ENCODE results near the gene PLA2G4A. TPM values are rescaled to one million over a fixed set of nuclear protein-coding genes. Genes with fewer than 3 reads are reported as not detected.

The PLA2G4A gene
- polyA plus RNA-seq, 3 donors = 7.6 to 11.6 (median 9.9) TPM

- no peak for DNase-seq (ENCODE audit: low read depth in 3 of 3, low spot score in 2 of 3)
Measured at GRCh38 chr1:186872291-186872690, 43.5 kb downstream of the PLA2G4A start.

DNA sequence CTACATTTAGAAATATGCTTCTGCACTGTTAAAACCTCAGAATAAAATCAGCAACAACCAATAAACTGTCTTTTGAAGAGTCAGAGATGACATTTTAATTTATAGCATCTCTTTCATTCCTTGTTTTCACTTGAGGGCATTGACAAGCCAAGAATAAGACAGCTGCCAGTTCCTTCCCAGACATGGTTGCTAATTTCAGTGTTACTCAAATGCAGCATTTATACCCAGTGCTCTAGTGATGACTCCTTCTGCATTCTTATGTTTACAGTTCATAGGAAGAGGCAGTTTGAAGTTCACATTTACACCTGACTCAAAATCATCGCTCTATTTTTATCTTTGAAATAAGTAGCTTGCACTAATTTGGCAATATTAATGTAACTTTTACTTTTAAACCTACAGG, 44.9 kb downstream of the PLA2G4A start:
- no peak for DNase-seq (ENCODE audit: low read depth in 3 of 3, low spot score in 2 of 3)

DNA sequence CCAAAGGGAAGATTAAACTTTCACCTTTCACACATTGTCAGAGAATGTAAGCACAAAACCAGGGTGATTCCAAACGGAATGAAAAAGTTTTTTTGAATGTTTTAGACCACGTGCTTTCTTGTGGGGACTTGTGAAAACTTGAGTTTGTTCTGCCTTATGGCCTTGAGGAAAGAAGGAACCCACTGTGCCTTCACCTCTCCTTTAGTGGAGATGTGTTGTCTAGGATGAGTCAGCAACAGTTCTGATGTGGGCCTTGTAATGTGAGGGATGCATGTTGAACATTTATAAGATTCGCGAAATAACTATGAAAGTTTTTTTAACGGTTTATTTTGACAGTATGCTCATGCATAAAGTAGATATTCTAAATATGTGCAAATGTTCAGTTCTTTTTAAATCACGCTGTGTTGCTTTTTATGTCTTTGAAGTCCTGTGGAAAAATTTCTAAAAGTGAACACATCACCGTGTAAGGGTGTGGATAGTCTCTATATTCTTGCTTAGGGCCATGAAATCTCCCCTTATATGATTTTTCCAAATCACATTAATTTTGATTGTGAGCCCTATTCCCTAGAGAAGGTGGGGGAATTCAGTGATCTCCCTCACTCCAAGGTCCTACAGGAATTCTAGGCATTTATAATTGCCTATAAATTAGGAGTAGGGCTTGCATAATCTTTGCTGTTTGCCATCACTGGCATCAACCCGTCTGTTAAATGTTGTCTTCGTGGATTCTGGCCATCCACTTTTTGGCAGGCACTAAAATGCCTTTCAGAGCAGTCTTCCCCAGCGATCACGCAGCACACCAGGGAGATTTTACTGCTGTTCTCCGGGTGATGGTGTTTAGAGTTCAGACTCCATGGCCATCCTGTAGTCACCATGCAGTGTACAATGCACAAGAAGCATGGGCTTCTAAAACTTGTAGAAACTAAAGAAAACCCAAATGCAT, 47.4 kb downstream of the PLA2G4A start:
- DNase-seq (ENCODE audit: low read depth in 3 of 3, low spot score in 2 of 3) = no peak

DNA sequence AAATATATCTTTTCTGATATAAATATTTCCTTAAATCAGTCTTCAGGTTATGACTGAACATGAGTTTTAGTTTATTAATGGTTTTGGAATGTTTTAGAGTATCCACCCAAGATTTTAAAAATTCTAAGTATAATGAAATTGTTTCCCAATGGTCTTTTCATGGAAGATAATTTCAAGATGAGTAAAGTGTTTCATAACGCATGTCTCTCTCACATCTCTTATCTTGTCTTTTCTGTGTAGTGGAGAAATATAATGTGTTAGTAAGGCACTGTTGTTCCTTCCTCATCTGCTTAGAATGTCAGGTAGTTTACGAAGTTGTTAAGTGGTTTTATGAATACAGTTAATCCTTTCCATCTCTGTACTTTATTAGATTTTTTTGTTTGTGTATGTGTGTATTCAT, 49.6 kb downstream of the PLA2G4A start:
- DNase-seq (ENCODE audit: low read depth in 3 of 3, low spot score in 2 of 3) = no peak

DNA sequence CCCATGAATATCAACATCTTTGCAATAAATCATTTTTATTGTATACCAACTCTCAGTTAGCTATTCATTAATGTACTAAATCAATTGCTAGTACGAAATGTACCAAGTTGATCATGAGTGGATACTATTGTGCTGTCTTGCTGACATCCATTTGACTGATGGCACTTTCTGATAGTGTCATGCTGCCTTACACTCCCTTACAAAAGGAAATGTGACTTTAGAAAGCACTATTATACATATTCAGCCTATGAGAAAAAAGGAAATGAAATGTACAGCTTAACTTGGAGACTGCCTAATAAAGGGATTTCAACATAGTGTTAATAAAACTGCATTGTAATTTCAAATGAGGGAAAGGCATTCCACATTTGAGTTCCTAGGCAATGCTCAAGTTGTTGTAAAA, 52.2 kb downstream of the PLA2G4A start:
- no peak for DNase-seq (ENCODE audit: low read depth in 3 of 3, low spot score in 2 of 3)

DNA sequence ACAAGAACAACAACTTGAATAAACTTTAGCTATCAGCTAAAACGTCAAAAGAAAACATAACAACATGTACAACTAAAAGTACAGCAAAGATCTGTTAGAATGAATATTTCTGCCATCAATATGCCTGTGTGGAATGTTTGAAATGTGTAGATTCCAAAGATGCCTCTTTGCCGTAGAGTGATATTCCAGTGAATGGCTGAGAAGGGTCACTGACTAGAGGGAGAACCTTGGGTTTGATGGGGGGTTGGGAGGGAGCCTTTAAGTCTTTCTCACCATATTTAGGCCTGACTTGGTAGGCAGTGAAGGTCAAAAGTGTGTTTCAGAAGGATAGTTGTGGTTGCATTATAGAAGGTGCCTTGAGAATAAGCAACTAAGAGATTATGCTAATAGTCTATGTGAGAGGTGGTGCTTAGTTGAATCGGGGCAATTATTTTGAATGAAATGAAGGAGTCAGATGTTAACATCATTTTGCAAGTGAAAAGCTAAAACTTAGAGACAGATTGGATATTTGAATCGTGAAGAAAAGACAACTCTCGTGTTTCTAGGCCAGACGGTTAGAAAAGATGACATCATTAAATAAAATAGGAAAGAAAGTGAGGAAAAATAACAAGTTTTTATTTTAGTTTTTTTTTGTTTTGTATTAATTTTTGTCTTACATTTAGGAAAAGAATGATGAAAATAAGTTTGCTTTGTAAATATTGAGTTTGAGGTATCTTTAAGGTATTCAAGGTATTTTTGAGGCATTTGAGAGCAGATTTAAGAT, 53.8 kb downstream of the PLA2G4A start:
- no peak for DNase-seq (ENCODE audit: low read depth in 3 of 3, low spot score in 2 of 3)

DNA sequence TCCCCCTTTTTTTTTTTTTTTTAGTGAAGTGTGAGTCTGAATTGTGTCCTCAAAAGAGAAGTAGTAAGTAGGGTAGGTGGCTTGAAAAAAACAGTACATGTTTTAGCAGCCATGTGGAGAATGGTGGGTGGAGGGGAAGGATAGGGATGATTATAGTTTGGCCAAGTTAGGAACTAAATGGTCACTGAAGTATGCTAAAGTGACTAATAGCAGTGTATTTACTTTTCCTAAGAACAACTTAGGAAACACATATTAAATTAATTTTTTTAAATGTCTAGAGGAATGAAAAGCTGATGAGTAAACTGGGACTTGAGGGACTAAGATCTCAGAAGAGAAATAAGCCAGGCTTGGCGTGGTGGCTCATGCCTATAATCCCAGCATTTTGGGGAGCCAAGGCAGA, 55.5 kb downstream of the PLA2G4A start:
- no peak for DNase-seq (ENCODE audit: low read depth in 3 of 3, low spot score in 2 of 3)

DNA sequence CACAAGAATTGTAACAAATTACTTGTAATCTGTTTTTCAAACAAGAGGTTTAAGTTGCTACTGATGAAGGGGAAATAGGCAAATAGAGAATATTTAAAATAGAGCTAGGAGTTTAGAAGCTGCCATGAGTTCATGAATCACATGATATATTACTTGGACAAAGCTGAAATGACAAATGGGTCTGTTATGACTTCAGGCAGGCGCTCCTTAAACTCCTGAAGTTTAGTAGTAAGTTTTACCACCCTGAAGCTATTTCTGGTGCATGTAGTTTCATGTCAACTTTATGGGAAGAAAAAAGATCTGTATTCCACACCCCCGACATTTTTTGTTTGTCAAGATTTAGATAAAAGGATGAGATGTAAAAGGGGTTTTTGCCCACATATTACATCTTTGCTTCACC, 58.5 kb downstream of the PLA2G4A start:
- no peak for DNase-seq (ENCODE audit: low read depth in 3 of 3, low spot score in 2 of 3)

- no peak for DNase-seq (ENCODE audit: low read depth in 3 of 3, low spot score in 2 of 3)
Measured at GRCh38 chr1:186888367-186888766, 59.6 kb downstream of the PLA2G4A start.

DNA sequence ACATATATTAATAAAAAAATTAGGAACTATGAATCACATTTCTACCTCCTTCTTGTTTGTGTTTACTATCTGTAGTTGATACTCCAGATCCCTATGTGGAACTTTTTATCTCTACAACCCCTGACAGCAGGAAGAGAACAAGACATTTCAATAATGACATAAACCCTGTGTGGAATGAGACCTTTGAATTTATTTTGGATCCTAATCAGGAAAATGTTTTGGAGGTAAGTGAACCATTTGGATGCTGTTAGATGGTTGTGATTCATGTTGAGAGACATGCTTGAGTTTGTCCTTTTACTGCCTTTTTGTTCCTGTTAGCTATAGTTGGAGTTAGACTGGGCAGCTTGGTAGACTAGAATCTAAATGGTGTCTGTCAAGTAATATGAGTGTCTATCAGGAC, 64.2 kb downstream of the PLA2G4A start:
- DNase-seq (ENCODE audit: low read depth in 3 of 3, low spot score in 2 of 3) = no peak

DNA sequence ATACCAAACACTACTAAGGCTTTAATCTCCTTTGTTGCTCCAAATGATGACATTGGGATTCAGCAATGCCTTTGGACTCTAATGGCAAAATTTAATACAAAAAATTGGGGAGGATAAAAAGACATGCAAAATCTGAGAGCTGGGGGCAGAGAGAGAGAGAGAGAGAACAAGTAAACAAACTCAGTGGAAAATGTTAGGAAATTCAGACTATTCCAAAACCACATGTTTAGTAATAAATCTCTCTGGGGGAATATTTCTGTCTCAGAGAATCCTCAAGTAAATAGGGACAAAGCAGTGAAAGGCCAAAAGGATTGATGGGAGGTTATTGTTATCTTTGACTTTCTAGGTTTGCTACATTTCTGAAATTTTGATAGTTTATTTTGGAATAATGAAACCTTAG, 65.7 kb downstream of the PLA2G4A start:
- no peak for DNase-seq (ENCODE audit: low read depth in 3 of 3, low spot score in 2 of 3)

DNA sequence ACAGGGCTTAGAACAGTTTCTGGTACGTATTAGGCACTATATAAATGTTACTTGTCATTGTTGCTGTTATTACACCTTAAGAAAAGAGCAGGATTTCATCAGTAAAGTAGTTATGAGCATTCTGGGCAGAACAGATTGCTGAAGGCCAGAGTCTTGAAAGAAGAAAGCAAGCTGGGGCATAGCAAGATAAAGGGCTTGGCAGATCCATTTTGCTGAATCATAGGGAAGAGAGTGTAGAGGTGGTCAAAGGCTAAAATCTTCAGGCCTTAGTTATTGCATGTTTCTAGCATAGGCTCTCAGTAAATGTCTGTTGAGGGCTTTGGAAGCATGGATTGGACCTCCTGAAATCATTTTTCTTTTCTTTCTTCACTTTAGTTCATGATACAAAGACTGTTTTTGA, 67.5 kb downstream of the PLA2G4A start:
- no peak for DNase-seq (ENCODE audit: low read depth in 3 of 3, low spot score in 2 of 3)

- DNase-seq (ENCODE audit: low read depth in 3 of 3, low spot score in 2 of 3) = no peak
Measured at GRCh38 chr1:186897008-186897407, 68.3 kb downstream of the PLA2G4A start.

GRCh38 chr1:186899577-186899976, 70.8 kb downstream of the PLA2G4A start:
- DNase-seq (ENCODE audit: low read depth in 3 of 3, low spot score in 2 of 3) = no peak

- DNase-seq (ENCODE audit: low read depth in 3 of 3, low spot score in 2 of 3) = no peak
Measured at GRCh38 chr1:186899977-186900376, 71.2 kb downstream of the PLA2G4A start.

GRCh38 chr1:186900539-186901237, 71.9 kb downstream of the PLA2G4A start:
- DNase-seq (ENCODE audit: low read depth in 3 of 3, low spot score in 2 of 3) = no peak

DNA sequence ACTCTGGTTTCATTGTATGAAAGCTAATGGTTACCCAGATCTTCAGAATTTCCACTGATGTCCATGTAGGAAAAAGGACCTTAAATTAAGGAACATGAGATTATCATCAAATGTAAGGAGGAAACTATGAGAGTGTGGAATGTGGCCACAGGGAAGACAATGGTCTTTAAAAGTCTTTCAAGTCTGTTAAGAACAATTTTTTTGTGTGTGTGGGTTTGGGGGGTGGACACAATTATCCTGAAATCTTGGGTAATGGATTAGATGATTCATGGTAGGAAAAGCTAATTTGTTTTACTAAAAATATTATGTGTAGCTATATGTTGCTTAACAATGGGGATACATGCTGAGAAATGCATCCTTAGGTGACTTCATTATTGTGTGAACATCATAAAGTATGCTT, 72.9 kb downstream of the PLA2G4A start:
- no peak for DNase-seq (ENCODE audit: low read depth in 3 of 3, low spot score in 2 of 3)

- DNase-seq (ENCODE audit: low read depth in 3 of 3, low spot score in 2 of 3) = no peak
Measured at GRCh38 chr1:186903374-186904136, 74.8 kb downstream of the PLA2G4A start.

DNA sequence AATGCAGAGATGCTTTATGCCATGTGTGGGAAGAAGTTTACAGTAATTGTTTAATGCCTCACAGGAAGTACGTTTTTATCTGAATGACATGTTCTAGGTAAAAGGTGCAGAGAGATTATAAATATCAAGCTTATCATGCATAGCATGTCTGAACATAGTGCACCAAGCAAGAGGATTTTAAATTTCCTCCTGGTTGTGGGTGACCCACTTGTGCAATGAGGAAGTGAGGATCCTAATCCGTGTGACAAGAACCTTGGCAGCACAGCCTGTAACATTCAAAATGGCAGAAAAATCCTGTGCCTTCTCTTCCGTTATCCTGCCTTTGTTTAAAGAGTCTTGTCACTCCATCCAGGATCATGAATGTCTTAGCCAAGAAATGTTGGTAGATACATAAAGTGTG, 75.6 kb downstream of the PLA2G4A start:
- DNase-seq (ENCODE audit: low read depth in 3 of 3, low spot score in 2 of 3) = no peak

GRCh38 chr1:186905561-186905960, 76.8 kb downstream of the PLA2G4A start:
- DNase-seq (ENCODE audit: low read depth in 3 of 3, low spot score in 2 of 3) = no peak

DNA sequence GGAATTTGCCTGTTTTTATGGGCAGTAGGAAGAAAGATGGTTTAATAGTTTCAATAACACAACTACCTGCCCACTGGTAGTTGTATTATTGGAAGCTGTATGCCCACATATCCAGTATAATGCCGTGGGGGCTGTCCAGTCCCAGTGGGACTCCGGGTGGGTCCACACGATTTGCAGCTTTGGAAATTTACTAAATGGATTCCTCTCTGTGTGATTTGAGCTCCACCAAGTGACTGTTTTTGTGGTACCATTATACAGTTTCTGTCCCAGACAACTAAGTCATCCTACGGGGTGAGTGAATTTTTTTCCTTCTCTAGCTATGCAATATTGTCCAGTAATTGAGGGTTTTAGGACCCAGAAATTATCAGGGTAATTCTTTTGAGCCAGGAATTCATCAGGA, 86.8 kb downstream of the PLA2G4A start:
- DNase-seq (ENCODE audit: low read depth in 3 of 3, low spot score in 2 of 3) = no peak
